ENCODE measurements around the gene GABRP.

The GABRP gene

DNA sequence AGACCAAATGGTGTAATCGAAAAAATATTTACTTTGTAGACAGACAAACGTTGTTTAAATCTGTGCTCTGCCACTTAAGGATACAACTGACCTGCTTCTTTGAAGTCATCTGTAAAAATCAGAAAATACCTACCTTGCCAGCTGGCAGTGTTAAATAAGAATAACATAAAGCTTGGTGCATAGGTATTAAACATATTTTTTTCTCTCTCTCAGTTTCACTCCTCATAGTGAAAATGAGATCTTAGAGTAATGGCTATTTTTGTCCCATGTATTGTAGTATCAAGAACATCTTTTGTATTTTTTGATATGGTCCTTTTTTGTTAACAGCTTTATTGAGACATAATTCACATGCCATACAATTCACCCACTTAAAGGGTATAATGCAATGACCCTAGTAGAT lies 60.3 kb downstream of the GABRP start:
- no peak overlapping the region for H3K27ac ChIP-seq (ENCODE audit: poor library complexity, severe bottlenecking)
- no peaks in the 10 kb centered on the region for H3K27me3 ChIP-seq (ENCODE audit: insufficient read depth, poor library complexity, severe bottlenecking)
- H3K36me3 ChIP-seq (ENCODE audit: low read depth), result no peaks in the 10 kb centered on the region
- ATAC-seq (ENCODE audit: low read depth), result no peak
- no peak for DNase-seq (ENCODE audit: low spot score)
- TF ChIP-seq, protein P1, sequence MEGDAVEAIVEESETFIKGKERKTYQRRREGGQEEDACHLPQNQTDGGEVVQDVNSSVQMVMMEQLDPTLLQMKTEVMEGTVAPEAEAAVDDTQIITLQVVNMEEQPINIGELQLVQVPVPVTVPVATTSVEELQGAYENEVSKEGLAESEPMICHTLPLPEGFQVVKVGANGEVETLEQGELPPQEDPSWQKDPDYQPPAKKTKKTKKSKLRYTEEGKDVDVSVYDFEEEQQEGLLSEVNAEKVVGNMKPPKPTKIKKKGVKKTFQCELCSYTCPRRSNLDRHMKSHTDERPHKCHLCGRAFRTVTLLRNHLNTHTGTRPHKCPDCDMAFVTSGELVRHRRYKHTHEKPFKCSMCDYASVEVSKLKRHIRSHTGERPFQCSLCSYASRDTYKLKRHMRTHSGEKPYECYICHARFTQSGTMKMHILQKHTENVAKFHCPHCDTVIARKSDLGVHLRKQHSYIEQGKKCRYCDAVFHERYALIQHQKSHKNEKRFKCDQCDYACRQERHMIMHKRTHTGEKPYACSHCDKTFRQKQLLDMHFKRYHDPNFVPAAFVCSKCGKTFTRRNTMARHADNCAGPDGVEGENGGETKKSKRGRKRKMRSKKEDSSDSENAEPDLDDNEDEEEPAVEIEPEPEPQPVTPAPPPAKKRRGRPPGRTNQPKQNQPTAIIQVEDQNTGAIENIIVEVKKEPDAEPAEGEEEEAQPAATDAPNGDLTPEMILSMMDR (IDR thresholded peaks at IDR 0.05; ENCODE audit: poor library complexity, severe bottlenecking), result no peak
- no peak overlapping the region for H3K4me3 ChIP-seq (ENCODE audit: severe bottlenecking)
- no peaks in the 10 kb centered on the region for H3K9me3 ChIP-seq (ENCODE audit: severe bottlenecking)
- peaks cover 7% of the 10 kb centered on the region for H3K4me1 ChIP-seq (ENCODE audit: insufficient read depth, poor library complexity, severe bottlenecking)

DNA sequence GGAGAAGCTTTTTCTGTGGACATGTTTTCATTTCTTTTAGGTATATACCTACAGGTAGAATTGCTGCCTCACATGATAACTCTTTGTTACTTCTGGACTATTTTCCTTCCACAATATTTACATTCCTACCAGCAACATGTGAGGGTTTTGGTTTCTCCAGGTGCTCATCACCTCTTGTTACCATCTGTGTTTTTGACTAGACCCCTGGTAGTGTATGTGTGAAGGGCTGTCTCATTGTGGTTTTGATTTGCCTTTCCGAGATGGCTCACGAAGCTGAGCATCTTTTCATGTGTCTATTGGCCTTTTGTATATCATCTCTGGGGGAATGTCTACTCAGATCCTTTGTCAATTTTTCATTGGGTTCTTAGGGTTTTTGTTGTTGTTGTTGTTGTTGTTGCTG lies 61.1 kb downstream of the GABRP start:
- no peak overlapping the region for H3K27ac ChIP-seq (ENCODE audit: poor library complexity, severe bottlenecking)
- H3K4me1 ChIP-seq (ENCODE audit: insufficient read depth, poor library complexity, severe bottlenecking), result peaks cover 7% of the 10 kb centered on the region
- TF ChIP-seq, protein P1 (IDR thresholded peaks at IDR 0.05; ENCODE audit: poor library complexity, severe bottlenecking), result no peak
- H3K9me3 ChIP-seq (ENCODE audit: severe bottlenecking), result no peaks in the 10 kb centered on the region
- H3K27me3 ChIP-seq (ENCODE audit: insufficient read depth, poor library complexity, severe bottlenecking), result no peaks in the 10 kb centered on the region
- ATAC-seq (ENCODE audit: low read depth) (no peak), DNase-seq (ENCODE audit: low spot score) (no peak)
- H3K36me3 ChIP-seq (ENCODE audit: low read depth), result no peaks in the 10 kb centered on the region
- H3K4me3 ChIP-seq (ENCODE audit: severe bottlenecking), result no peak overlapping the region

DNA sequence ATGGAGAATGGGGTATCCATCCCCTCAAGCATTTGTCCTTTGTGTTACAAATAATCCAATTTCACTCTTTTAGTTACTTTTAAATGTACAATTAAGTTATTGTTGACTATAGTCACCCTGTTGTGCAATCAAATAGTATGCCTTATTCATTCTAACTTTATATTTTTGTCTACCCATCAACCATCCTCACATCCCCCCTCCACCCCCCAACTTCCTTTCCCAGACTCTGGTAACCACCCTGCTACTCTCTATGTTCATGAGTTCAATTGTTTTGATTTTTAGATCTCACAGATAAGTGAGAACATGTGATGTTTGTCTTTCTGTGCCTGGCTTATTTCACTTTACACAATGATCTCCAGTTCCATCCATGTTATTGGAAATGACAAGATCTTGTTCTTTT lies 62.9 kb downstream of the GABRP start:
- H3K9me3 ChIP-seq (ENCODE audit: severe bottlenecking), result no peaks in the 10 kb centered on the region
- TF ChIP-seq, protein P1 (IDR thresholded peaks at IDR 0.05; ENCODE audit: poor library complexity, severe bottlenecking), result no peak
- no peak overlapping the region for H3K4me3 ChIP-seq (ENCODE audit: severe bottlenecking)
- H3K36me3 ChIP-seq (ENCODE audit: low read depth), result no peaks in the 10 kb centered on the region
- no peak overlapping the region for H3K27ac ChIP-seq (ENCODE audit: poor library complexity, severe bottlenecking)
- H3K4me1 ChIP-seq (ENCODE audit: insufficient read depth, poor library complexity, severe bottlenecking), result peaks cover 7% of the 10 kb centered on the region
- ATAC-seq (ENCODE audit: low read depth) (no peak; the same call in 2 of the 3 replicates), DNase-seq (ENCODE audit: low spot score) (no peak)
- H3K27me3 ChIP-seq (ENCODE audit: insufficient read depth, poor library complexity, severe bottlenecking), result no peaks in the 10 kb centered on the region

DNA sequence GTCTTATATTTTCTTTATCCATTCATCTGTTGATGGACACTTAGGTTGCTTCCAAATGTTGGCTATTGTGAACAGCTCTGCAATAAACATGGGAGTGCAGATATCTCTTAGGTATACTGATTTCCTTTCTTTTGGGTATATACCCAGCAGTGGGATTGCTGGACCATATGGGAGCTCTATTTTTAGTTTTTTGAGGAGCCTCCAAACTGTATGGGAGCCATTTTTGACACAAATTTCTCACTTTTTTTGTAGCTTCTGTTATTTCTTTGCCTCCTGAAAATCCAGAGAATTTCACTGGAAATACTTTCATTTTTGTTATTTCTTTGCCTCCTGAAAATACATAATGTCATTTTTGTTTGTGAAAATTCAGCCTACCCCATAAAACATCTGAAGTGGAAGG lies 63.3 kb downstream of the GABRP start:
- H3K36me3 ChIP-seq (ENCODE audit: low read depth), result no peaks in the 10 kb centered on the region
- H3K27me3 ChIP-seq (ENCODE audit: insufficient read depth, poor library complexity, severe bottlenecking), result no peaks in the 10 kb centered on the region
- ATAC-seq (ENCODE audit: low read depth) (no peak), DNase-seq (ENCODE audit: low spot score) (no peak)
- no peak overlapping the region for H3K27ac ChIP-seq (ENCODE audit: poor library complexity, severe bottlenecking)
- no peaks in the 10 kb centered on the region for H3K9me3 ChIP-seq (ENCODE audit: severe bottlenecking)
- no peak overlapping the region for H3K4me3 ChIP-seq (ENCODE audit: severe bottlenecking)
- H3K4me1 ChIP-seq (ENCODE audit: insufficient read depth, poor library complexity, severe bottlenecking), result peaks cover 7% of the 10 kb centered on the region
- TF ChIP-seq, protein P1 (IDR thresholded peaks at IDR 0.05; ENCODE audit: poor library complexity, severe bottlenecking), result no peak

DNA sequence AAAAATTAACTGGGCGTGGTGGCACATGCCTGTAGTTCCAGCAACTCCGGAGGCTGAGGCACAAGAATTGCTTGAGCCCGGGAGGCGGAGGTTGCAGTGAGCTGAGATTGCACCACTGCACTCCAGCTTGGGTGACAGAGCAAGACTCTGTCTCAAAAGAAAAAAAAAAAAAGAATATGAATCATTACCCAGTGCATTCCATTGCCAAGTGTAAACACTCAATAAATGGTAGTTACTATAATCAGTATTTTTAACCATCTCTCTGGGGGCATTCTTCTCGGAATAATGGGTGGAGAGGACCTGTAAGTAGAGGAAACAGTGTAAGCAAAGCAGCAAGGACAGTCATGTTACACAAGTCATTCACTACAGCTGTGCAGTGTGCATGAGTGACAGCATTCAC lies 64.5 kb downstream of the GABRP start:
- ATAC-seq (ENCODE audit: low read depth) (peak; percentile 83), DNase-seq (ENCODE audit: low spot score) (no peak)

More for the DNA sequence above, 64.5 kb downstream of the GABRP start:
- Histone ChIP-seq H3K27me3 (ENCODE audit: insufficient read depth, poor library complexity, severe bottlenecking) (no peaks in the 10 kb centered on the region), H3K27ac (ENCODE audit: poor library complexity, severe bottlenecking) (no peak overlapping the region), H3K36me3 (ENCODE audit: low read depth) (no peaks in the 10 kb centered on the region), H3K4me1 (ENCODE audit: insufficient read depth, poor library complexity, severe bottlenecking) (peaks cover 7% of the 10 kb centered on the region), H3K4me3 (ENCODE audit: severe bottlenecking) (no peak overlapping the region), H3K9me3 (ENCODE audit: severe bottlenecking) (no peaks in the 10 kb centered on the region)
- TF ChIP-seq, protein P1 (IDR thresholded peaks at IDR 0.05; ENCODE audit: poor library complexity, severe bottlenecking), result no peak

All from RWPE2 (cell line).